Muscle of arm (tissue), 12 donors: ENCODE measurements around the gene ACOXL. TPM values are rescaled to one million over a fixed set of nuclear protein-coding genes. Genes with fewer than 3 reads are reported as not detected.
"Not testable (repeated sequence)": the region's sequence is repeated elsewhere in the genome, so short reads cannot be mapped to it uniquely, and the experiment has no call there.

Source experiments
- DNase-seq: peaks from one replicate; pipeline ENCODE4 v3.0.0-alpha.2; 2013
- polyA plus RNA-seq, 12 donors: library from polyadenylated mRNA; unstranded; fragments of 120-200 nt; gene quantifications; one replicate each; pipeline ENCODE4 v1.2.1, GENCODE V29; 2013; ENCODE audit not compliant: insufficient read length in 12 of 12

Gene ACOXL
- polyA plus RNA-seq, 12 donors = 0.12 to 0.71 (median 0.27) TPM; not detected in 4

- no peak for DNase-seq
These were observed 324.7 kb downstream of the ACOXL start for GRCh38 chr2:111057045-111057444.

GRCh38 chr2:111057721-111058120 is 325.3 kb downstream of the ACOXL start:
- DNase-seq = no peak

GRCh38 chr2:111058264-111058663 is 325.9 kb downstream of the ACOXL start:
- DNase-seq = no peak

GRCh38 chr2:111061191-111061590 is 328.8 kb downstream of the ACOXL start:
- DNase-seq = no peak

GRCh38 chr2:111062417-111062816 is 330.0 kb downstream of the ACOXL start:
- no peak for DNase-seq

GRCh38 chr2:111066062-111066593 is 333.8 kb downstream of the ACOXL start:
- DNase-seq = no peak

- DNase-seq = no peak
These were observed 336.2 kb downstream of the ACOXL start for GRCh38 chr2:111068435-111069058.

GRCh38 chr2:111069722-111070121 is 337.3 kb downstream of the ACOXL start:
- no peak for DNase-seq

- DNase-seq = no peak
These were observed 339.3 kb downstream of the ACOXL start for GRCh38 chr2:111071600-111072171.

GRCh38 chr2:111072220-111072871 is 340.0 kb downstream of the ACOXL start:
- DNase-seq = no peak

GRCh38 chr2:111082659-111083058 is 350.3 kb downstream of the ACOXL start:
- DNase-seq = not testable (repeated sequence)

GRCh38 chr2:111091811-111092211 is 359.4 kb downstream of the ACOXL start:
- no peak for DNase-seq

GRCh38 chr2:111094691-111095090 is 362.3 kb downstream of the ACOXL start:
- no peak for DNase-seq

GRCh38 chr2:111095434-111095833 is 363.1 kb downstream of the ACOXL start:
- no peak for DNase-seq

GRCh38 chr2:111099402-111099801 is 367.0 kb downstream of the ACOXL start:
- DNase-seq = no peak

GRCh38 chr2:111100087-111100764 is 367.9 kb downstream of the ACOXL start:
- no peak for DNase-seq

GRCh38 chr2:111100765-111101162 is 368.4 kb downstream of the ACOXL start:
- DNase-seq = no peak

- DNase-seq = no peak
These were observed 369.2 kb downstream of the ACOXL start for GRCh38 chr2:111101592-111101991.

- DNase-seq = no peak
These were observed 369.8 kb downstream of the ACOXL start for GRCh38 chr2:111102216-111102615.

- no peak for DNase-seq
These were observed 373.6 kb downstream of the ACOXL start for GRCh38 chr2:111105926-111106325.

GRCh38 chr2:111106706-111107105 is 374.3 kb downstream of the ACOXL start:
- no peak for DNase-seq

GRCh38 chr2:111108745-111109271 is 376.4 kb downstream of the ACOXL start:
- DNase-seq = no peak
